ENCODE measurements around the gene PBX1.

- TF ChIP-seq, protein P1, sequence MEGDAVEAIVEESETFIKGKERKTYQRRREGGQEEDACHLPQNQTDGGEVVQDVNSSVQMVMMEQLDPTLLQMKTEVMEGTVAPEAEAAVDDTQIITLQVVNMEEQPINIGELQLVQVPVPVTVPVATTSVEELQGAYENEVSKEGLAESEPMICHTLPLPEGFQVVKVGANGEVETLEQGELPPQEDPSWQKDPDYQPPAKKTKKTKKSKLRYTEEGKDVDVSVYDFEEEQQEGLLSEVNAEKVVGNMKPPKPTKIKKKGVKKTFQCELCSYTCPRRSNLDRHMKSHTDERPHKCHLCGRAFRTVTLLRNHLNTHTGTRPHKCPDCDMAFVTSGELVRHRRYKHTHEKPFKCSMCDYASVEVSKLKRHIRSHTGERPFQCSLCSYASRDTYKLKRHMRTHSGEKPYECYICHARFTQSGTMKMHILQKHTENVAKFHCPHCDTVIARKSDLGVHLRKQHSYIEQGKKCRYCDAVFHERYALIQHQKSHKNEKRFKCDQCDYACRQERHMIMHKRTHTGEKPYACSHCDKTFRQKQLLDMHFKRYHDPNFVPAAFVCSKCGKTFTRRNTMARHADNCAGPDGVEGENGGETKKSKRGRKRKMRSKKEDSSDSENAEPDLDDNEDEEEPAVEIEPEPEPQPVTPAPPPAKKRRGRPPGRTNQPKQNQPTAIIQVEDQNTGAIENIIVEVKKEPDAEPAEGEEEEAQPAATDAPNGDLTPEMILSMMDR (IDR thresholded peaks at IDR 0.05): no peak
- TF ChIP-seq POLR2A (IDR thresholded peaks at IDR 0.05): no peak
Measured at GRCh38 chr1:164743976-164744375, 185.0 kb downstream of the PBX1 start.

All from breast epithelium (tissue), 3 donors.